Stimulated activated CD8-positive, alpha-beta memory T cell treated with anti-CD3 and anti-CD28 coated beads, Interleukin-12 subunit alpha, Interleukin-12 subunit beta, amount 100 ng/mL, for 1 hour (primary cell): Measurements from ENCODE around the gene CDH20.

Experiments used
- DNase-seq: peaks from one replicate; pipeline ENCODE4 v3.0.0-alpha.2; 2020; ENCODE audit warnings: low read depth

Gene CDH20

DNA sequence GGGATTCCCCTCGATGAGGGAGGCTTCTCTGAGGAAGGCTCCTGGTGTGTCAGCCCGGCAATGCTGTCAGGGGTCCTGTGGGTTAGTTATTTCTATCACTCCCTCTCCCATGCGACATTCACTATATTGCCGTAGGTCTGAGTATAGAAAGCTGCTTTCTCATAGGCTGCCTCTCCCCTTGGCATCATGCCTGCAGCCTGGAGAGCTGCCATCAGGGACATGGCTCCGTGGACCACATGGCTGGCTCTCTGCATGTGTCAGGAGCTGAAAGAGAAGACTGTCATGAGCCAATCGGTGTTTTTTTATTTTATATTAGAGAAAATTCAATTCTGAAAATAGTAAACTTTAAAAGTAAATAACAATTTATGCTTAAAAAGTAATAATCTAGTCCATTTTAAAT is 198.0 kb downstream of the CDH20 start:
- no peak for DNase-seq

- DNase-seq: no peak
Measured at GRCh38 chr18:61531891-61532290, 198.7 kb downstream of the CDH20 start.

DNA sequence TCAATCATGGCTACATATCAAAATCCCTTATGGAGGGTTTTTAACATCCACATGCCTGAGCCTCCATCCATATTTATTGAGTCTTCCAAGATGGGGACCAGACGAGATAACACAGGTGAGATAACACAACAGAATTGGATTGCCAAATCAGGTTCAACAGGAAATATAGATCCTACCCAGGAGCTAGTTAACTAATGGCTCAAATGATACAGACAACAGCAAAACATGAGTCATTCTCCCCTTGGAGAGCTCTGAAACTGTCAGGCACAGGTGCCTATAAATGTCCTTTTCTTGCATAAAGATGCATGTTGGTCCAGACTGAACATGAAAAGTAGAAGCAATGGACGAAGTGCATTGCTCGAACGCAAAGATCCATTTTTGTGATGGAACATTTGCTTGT is 202.2 kb downstream of the CDH20 start:
- DNase-seq: no peak

GRCh38 chr18:61541673-61542072 is 208.4 kb downstream of the CDH20 start:
- DNase-seq: no peak

- no peak for DNase-seq
Measured at GRCh38 chr18:61542596-61542995, 209.4 kb downstream of the CDH20 start.

GRCh38 chr18:61543518-61543917 is 210.3 kb downstream of the CDH20 start:
- DNase-seq: no peak

DNA sequence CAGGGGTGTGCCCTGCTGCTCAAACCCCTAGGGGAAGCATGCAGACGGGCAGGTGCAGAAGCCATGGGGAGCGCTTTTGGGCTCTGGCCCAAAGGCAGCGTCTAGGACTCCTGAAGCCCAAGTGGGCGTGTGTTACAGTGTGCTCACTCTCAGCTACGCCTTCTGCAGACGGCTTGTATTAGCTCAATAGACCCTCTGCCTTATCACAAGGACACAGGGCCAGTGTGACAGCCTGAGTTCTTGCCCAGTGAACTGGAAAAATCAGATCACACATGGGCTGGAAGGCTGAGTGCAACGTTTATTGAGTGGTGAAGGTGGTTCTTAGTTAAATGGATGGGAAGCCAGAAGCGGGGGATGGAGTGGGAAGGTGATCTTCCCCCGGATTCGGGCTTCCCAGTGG is 210.9 kb downstream of the CDH20 start:
- no peak for DNase-seq

- DNase-seq: no peak
Measured at GRCh38 chr18:61545281-61546245, 212.3 kb downstream of the CDH20 start.

DNA sequence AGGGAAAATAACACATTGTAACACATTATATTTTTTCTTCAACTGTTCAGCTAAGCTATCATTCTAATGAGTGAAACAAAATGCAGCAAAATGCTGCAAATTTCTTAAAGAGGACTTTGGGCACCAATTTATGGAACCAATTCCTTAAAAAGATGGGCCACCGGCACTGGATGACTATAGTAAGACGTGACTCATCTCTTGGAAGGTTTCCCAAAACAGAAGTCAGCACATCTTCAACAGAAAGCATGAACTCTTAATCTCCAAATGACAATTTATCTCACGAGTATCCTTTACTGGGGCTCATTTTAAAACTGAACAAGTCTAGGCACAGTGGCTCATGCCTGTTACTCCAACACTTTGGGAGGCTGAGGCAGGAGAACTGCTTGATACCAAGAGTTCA is 213.4 kb downstream of the CDH20 start:
- DNase-seq: no peak

GRCh38 chr18:61549416-61549815 is 216.2 kb downstream of the CDH20 start:
- DNase-seq: no peak

DNA sequence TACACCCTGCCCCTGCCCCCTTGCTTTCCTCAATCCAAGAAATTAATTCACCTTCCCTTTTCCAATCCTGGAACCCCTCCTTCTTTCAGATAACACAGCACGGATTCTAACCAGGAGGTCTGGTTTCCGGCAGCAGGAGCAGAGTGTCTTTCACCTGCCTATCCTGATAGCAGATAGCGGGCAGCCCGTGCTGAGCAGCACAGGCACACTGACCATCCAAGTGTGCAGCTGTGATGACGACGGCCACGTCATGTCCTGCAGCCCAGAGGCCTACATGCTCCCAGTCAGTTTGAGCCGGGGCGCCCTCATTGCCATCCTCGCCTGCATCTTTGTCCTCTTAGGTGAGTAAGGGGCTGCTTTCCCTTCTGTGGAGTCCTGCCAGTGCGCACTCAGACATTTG is 216.7 kb downstream of the CDH20 start:
- no peak for DNase-seq

DNA sequence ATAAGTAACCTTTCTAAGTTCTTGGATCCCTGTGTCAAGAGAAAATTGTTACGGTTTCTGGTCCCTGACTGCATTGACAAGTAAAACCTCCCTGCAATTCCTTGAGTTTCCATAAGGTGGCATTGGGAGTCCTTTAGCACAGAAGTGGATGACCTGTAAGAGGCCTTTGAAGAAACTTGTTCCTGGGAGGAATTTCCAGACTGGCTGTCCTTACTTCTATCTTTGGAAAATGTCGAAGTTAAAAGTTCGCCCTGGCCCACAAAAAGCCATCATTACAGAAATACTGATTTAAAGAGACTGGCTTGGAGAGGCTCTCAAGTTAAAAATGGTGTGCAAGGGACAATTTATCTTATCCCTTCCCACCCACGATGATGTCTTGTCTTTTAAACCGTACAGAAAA is 218.4 kb downstream of the CDH20 start:
- no peak for DNase-seq

DNA sequence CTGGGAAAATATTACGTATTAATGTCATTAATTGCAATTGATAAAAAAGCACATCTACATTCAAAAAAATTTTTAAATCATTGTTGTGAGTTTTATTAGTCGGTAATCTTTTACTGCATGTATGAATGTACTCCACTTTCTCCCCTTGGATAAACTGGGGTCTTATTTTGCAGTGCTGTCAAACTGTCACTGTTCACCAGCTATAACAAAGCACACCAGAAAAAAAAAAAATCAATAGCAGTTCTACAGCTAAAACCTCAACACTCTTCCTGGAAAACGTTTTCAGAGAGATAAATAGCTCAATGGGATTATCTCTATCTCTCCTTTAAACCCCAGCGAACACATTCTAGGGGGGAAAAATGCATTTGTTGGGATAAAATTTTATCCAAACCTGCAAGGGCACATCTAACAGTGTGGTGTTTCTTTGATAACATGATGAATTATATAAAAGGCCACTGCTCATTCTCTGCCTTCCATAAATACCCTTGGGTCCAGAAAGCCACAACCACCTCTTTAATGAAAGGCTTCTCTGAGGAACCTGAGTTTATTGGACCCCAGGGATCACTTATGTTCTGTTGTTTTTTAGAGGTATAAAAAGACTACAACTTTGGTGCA is 219.9 kb downstream of the CDH20 start:
- no peak for DNase-seq

- no peak for DNase-seq
Measured at GRCh38 chr18:61554117-61554776, 221.0 kb downstream of the CDH20 start.

DNA sequence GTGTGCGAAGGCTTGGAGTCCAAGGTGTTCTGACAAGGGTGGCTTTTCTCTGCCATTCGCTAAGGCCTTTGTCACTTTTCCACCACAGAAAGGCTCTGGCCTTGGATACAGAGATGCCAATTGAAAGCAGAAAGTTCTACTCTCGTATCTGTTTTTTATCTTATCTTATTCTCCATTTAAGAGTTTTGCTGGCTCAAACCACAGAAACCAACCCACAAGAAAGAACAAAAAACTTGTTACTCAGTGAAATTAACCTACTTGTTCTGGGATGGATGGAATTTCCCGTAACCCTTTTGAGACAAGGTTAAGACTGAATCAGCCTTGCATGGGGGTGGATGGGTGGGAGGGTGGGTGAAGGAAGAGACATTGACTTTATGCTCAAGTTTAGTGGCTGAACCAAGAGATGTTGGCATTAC is 221.7 kb downstream of the CDH20 start:
- DNase-seq: no peak

DNA sequence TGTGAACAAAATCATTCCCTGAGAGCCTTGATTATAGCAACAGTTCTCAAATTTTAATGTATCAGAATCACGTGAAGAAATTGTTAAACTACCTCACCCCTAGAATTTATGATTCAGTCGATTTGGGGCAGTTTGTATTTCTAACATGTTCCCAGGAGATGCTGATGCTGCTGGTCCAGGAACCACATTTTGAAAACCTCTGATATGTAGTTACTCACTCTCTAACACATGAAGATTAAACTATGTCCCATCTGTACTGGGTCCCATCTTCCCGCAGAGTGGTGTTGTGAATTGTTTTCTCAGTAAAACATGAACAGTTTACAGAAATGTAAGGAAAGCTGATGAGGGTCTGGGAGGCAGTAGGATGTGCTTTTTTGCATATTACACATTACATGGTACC is 223.1 kb downstream of the CDH20 start:
- DNase-seq: no peak

DNA sequence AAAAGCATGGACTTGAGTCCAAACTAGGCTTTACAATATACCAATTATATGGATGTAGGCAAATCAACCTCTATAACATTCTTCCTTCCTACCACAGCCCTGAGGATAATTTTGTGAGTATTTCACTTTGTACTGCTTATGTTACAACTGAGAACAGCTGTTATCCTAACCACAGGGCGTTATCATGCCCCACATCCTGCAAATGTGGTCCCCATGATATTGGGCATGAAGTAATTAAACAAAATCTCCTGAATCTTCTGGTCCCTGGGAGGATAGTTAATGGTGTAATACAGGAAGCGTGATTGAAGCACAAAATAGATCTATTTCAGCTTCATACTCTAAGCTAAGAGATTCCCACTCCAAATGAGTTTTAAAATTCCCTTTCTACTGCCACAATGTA is 223.6 kb downstream of the CDH20 start:
- DNase-seq: no peak

- no peak for DNase-seq
Measured at GRCh38 chr18:61569176-61569892, 236.1 kb downstream of the CDH20 start.

GRCh38 chr18:61570070-61570469 is 236.8 kb downstream of the CDH20 start:
- DNase-seq: no peak

GRCh38 chr18:61572084-61572655 is 238.9 kb downstream of the CDH20 start:
- DNase-seq: no peak

GRCh38 chr18:61572871-61573270 is 239.6 kb downstream of the CDH20 start:
- DNase-seq: no peak

- DNase-seq: no peak
Measured at GRCh38 chr18:61574665-61575064, 241.4 kb downstream of the CDH20 start.
